Measurements from ENCODE around the gene SPEG.

GRCh38 chr2:219508444-219508734, 73.7 kb downstream of the SPEG start:
- no peak for TF ChIP-seq POLR2A (IDR thresholded peaks at IDR 0.05)
- no peak for TF ChIP-seq CTCF (IDR thresholded peaks at IDR 0.05)

Data from tibial nerve (tissue), 3 donors.